ENCODE results near the gene OR51V1.

OR51V1 gene

DNA sequence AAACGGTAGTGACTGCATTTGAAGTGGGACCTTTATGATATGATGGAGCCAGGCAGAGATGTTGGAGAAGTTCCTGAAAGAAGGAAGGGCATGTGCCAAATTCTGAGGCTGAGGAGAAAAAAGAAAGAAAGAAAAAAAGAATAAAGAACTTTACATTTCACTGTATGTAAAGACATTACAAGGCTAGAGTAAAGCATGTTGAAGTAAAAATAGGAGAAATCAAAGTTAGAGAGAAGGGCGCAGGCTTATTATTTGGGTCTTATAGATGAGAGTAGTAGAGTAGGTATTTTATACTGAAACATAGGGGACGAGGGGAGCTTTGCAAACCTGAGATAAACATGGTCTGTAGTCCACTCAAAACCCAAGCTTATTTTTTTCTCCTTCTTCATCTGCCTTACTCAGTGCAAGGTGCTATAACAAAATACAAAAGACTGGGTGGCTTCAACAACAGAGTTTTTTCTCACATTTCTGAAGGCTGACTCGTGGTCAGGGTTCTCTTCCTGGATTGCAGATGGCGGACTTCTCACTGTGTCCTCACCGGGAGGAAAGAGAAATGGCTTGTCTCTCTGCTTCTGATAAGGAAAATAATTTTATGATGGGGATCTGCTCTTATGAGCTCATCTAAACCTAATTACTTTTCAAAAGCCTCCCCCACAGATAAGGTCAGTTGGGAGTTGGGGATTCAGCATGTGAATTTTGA lies 46.4 kb upstream of the OR51V1 start:
- Histone ChIP-seq H4K20me1 (ENCODE audit: control insufficient read depth, insufficient read depth, low read depth, low read length) (no peaks in the 10 kb centered on the region), H3K4me1 (ENCODE audit: control insufficient read depth, low read length) (no peaks in the 10 kb centered on the region), H3K27ac (ENCODE audit: low read depth, low read length) (no peak overlapping the region), H3K4me2 (ENCODE audit: low read length) (no peak overlapping the region), H3K36me3 (ENCODE audit: control insufficient read depth, low read length) (no peaks in the 10 kb centered on the region), H3K79me2 (ENCODE audit: control insufficient read depth, low read length) (no peaks in the 10 kb centered on the region), H3F3A (ENCODE audit: control insufficient read depth, insufficient read depth) (no peaks in the 10 kb centered on the region), H3K4me3 (ENCODE audit: low read length) (no peak overlapping the region), H3K27me3 (ENCODE audit: control insufficient read depth, low read length) (no peaks in the 10 kb centered on the region), H3K9me3 (ENCODE audit: control insufficient read depth, insufficient read depth, low read length) (no peaks in the 10 kb centered on the region), H3K9me2 (replicated peaks; ENCODE audit: control insufficient read depth, low read length) (no peaks in the 10 kb centered on the region)
- TF ChIP-seq, protein P1, sequence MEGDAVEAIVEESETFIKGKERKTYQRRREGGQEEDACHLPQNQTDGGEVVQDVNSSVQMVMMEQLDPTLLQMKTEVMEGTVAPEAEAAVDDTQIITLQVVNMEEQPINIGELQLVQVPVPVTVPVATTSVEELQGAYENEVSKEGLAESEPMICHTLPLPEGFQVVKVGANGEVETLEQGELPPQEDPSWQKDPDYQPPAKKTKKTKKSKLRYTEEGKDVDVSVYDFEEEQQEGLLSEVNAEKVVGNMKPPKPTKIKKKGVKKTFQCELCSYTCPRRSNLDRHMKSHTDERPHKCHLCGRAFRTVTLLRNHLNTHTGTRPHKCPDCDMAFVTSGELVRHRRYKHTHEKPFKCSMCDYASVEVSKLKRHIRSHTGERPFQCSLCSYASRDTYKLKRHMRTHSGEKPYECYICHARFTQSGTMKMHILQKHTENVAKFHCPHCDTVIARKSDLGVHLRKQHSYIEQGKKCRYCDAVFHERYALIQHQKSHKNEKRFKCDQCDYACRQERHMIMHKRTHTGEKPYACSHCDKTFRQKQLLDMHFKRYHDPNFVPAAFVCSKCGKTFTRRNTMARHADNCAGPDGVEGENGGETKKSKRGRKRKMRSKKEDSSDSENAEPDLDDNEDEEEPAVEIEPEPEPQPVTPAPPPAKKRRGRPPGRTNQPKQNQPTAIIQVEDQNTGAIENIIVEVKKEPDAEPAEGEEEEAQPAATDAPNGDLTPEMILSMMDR (IDR thresholded peaks at IDR 0.05; ENCODE audit: low read depth, low read length, poor library complexity, severe bottlenecking), result no peak
- TF ChIP-seq EZH2phosphoT487 (IDR thresholded peaks at IDR 0.05; ENCODE audit: borderline replicate concordance, low read length), result no peak

DNA sequence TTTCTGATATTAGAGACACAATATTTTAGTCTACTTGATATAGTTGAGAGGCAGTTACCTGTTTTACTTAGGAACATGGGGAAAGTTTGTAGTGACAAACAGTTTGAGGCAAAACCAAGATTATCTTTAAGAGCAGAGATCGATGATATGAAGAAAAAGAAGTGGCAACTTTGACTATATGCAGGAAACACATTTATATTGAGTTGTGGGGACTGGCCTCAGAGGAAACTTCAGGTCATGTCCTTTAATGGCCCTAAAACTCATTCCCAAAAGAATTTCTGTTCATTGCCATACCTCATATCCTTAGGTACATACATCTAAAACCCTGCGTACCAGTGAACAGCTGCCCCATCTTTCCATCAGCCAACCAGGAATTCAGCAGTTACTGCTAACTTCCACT lies 44.7 kb upstream of the OR51V1 start:
- no peak overlapping the region for H3K4me3 ChIP-seq (ENCODE audit: low read length)
- H3K79me2 ChIP-seq (ENCODE audit: control insufficient read depth, low read length), result no peaks in the 10 kb centered on the region
- H3K4me2 ChIP-seq (ENCODE audit: low read length), result no peak overlapping the region
- H3F3A ChIP-seq (ENCODE audit: control insufficient read depth, insufficient read depth), result no peaks in the 10 kb centered on the region
- H3K9me3 ChIP-seq (ENCODE audit: control insufficient read depth, insufficient read depth, low read length), result no peaks in the 10 kb centered on the region
- no peaks in the 10 kb centered on the region for H3K9me2 ChIP-seq (replicated peaks; ENCODE audit: control insufficient read depth, low read length)
- H3K27ac ChIP-seq (ENCODE audit: low read depth, low read length), result no peak overlapping the region
- no peaks in the 10 kb centered on the region for H4K20me1 ChIP-seq (ENCODE audit: control insufficient read depth, insufficient read depth, low read depth, low read length)
- H3K27me3 ChIP-seq (ENCODE audit: control insufficient read depth, low read length), result no peaks in the 10 kb centered on the region
- no peaks in the 10 kb centered on the region for H3K4me1 ChIP-seq (ENCODE audit: control insufficient read depth, low read length)
- no peaks in the 10 kb centered on the region for H3K36me3 ChIP-seq (ENCODE audit: control insufficient read depth, low read length)
- no peak for TF ChIP-seq EZH2phosphoT487 (IDR thresholded peaks at IDR 0.05; ENCODE audit: borderline replicate concordance, low read length)
- TF ChIP-seq, protein P1 (IDR thresholded peaks at IDR 0.05; ENCODE audit: low read depth, low read length, poor library complexity, severe bottlenecking), result no peak

DNA sequence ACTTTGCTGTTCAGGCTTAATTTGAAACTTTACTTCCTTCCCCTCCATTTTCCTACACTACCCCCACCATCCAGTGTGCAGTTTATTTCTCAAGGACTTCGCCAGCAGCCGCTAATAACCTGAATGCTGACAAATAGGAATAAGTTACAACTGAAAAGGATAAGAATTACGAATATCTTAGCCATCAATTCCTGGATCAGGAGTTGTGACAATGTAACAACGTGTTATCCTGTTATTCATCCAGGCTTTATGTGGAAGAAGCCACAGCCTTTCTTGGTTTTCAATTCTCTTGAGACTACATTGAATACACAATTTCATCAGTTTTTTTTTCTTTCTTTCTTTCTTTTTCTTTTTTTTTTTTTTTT lies 43.3 kb upstream of the OR51V1 start:
- no peaks in the 10 kb centered on the region for H3F3A ChIP-seq (ENCODE audit: control insufficient read depth, insufficient read depth)
- TF ChIP-seq EZH2phosphoT487 (IDR thresholded peaks at IDR 0.05; ENCODE audit: borderline replicate concordance, low read length), result no peak
- TF ChIP-seq, protein P1 (IDR thresholded peaks at IDR 0.05; ENCODE audit: low read depth, low read length, poor library complexity, severe bottlenecking), result no peak
- H3K27ac ChIP-seq (ENCODE audit: low read depth, low read length), result no peak overlapping the region
- H3K4me2 ChIP-seq (ENCODE audit: low read length), result no peak overlapping the region
- H3K27me3 ChIP-seq (ENCODE audit: control insufficient read depth, low read length), result no peaks in the 10 kb centered on the region
- no peaks in the 10 kb centered on the region for H3K4me1 ChIP-seq (ENCODE audit: control insufficient read depth, low read length)
- H3K4me3 ChIP-seq (ENCODE audit: low read length), result no peak overlapping the region
- no peaks in the 10 kb centered on the region for H3K9me3 ChIP-seq (ENCODE audit: control insufficient read depth, insufficient read depth, low read length)
- H3K79me2 ChIP-seq (ENCODE audit: control insufficient read depth, low read length), result no peaks in the 10 kb centered on the region
- H4K20me1 ChIP-seq (ENCODE audit: control insufficient read depth, insufficient read depth, low read depth, low read length), result no peaks in the 10 kb centered on the region
- no peaks in the 10 kb centered on the region for H3K9me2 ChIP-seq (replicated peaks; ENCODE audit: control insufficient read depth, low read length)
- no peaks in the 10 kb centered on the region for H3K36me3 ChIP-seq (ENCODE audit: control insufficient read depth, low read length)

Measured in DOHH2 (cell line).